NCI-H82 (cell line): ENCODE measurements around the gene CAPSL.
"Not testable (repeated sequence)": the region's sequence is repeated elsewhere in the genome, so short reads cannot be mapped to it uniquely, and the experiment has no call there.

Experiments
- DNase-seq: peaks from one replicate; lab custom pipeline; 2025; lab: John Stamatoyannopoulos, UW

CAPSL gene

GRCh38 chr5:35904443-35905132, 33.8 kb downstream of the CAPSL start:
- DNase-seq, result no peak

DNA sequence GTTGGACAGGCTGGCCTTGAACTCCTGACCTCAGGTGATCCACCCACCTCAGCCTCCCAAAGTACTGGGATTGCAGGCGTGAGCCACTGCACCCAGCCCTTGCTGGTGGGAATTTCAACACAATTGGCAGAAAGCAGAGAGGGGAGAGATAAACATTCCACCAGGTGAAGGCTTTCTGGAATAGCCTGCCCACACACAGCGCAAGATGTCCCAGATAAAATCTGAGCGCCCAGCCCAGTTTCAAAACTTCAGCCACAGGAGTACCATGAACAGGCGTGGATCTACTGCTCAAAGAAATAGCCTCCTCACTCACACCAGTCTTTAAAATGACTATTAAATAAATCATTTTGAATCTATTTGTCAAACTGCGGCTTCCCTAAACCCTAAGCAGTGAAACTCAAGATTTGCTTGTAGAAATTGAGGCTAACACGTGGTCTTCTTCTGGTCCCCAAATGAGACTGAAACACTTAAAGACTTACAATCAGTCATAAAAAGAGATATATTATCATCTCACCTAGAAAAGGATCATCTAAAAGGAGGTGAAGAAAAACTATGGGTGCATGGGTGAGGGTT, 34.7 kb downstream of the CAPSL start:
- no peak for DNase-seq

GRCh38 chr5:35902046-35902672, 36.3 kb downstream of the CAPSL start:
- DNase-seq, result no peak

GRCh38 chr5:35900972-35901695, 37.3 kb downstream of the CAPSL start:
- DNase-seq, result no peak

- DNase-seq, result no peak
These were observed 38.6 kb downstream of the CAPSL start for GRCh38 chr5:35899800-35900199.

- DNase-seq, result no peak
These were observed 39.3 kb downstream of the CAPSL start for GRCh38 chr5:35898952-35899660.

DNA sequence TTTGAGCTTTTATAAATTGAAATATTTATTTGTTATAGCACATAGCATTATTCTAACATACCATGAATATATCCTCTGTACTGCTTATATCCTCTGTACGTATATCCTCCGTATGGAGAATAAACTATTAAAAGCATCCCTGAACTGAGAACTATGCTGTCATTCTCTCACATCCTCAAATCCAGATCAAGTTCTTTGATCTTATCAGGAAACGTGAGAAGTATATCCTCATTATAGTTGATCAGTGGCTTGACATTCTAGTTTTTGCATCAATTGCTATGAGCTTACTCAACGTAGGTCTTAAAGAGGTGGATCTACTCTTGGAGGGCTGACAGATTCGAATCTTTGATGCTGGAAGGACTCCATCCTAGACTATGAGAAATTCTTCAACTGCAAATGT, 44.3 kb downstream of the CAPSL start:
- DNase-seq, result no peak

DNA sequence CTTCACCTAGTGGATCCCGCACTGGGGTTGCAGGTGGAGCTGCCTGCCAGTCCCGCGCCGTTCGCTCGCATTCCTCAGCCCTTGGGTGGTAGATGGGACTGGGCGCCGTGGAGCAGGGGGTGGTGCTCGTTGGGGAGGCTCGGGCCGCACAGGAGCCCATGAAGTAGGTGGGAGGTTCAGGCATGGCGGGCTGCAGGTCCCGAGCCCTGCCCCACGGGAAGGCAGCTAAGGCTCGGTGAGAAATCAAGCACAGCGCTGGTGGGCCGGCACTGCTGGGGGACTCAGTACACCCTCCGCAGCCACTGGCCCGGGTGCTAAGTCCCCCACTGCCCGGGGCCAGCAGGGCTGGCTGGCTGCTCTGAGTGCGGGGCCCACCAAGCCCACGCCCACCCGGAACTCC, 45.6 kb downstream of the CAPSL start:
- not testable (repeated sequence) for DNase-seq

GRCh38 chr5:35890021-35891020, 48.1 kb downstream of the CAPSL start:
- DNase-seq, result no peak

DNA sequence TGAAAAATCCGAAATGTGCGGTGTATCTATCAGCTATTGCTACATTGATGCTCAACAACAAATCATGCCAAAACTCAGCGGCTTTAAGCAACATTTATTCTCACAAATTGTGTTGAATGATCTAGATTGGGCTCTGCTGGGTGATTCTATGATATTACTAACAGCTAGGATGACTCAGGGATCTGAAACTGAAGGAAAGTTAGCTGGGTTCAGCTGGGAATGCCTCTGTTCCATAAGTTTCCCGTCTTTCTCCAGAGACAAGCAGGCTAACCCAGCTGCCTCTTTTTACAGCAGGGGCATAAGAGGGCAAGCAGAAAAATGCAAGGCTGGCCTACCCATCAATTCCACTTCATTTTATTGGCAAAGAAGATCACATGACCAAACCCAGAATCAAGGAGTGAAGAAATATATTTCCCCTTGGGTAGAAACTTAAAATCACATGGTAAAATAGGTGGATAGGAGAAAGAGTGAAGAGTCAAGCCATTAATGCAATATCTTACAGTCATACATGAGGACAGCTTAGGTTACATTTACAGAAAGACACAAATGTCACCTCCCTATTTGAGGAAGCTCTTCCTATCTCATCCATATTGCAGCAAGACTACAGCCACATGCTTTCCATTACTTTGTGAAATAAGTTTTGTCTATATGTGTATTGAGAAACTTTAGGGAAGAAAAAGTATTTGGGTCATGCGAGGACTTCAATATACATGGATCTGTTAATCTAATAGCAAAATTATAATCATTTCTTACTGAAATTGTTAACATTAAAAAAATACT, 50.9 kb downstream of the CAPSL start:
- DNase-seq, result no peak

- DNase-seq, result no peak
These were observed 52.0 kb downstream of the CAPSL start for GRCh38 chr5:35886381-35886780.

DNA sequence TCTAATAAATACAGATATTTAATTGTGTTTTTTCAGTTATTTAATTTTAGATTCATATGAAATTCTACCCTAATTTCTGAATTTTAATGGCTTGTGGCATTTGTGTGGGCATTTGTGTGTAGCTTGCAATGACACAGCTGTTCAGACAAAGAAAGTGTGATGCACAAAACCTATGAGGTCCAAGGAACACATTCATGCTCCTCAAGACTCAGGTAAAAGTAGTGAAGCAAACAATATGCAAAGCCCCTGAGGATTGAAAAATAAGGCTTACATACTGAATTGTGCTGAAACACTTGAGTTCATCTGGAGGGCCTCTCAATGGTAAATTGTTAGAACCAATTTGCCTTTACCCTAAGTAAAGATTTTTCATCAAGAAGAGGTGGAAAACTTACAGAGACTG, 53.6 kb downstream of the CAPSL start:
- DNase-seq, result no peak

GRCh38 chr5:35884191-35884769, 54.1 kb downstream of the CAPSL start:
- no peak for DNase-seq

- no peak for DNase-seq
These were observed 56.7 kb downstream of the CAPSL start for GRCh38 chr5:35881758-35882157.

- no peak for DNase-seq
These were observed 58.3 kb downstream of the CAPSL start for GRCh38 chr5:35880156-35880555.

GRCh38 chr5:35879649-35880048, 58.8 kb downstream of the CAPSL start:
- no peak for DNase-seq

- DNase-seq, result no peak
These were observed 59.3 kb downstream of the CAPSL start for GRCh38 chr5:35879096-35879495.

GRCh38 chr5:35878079-35878478, 60.3 kb downstream of the CAPSL start:
- DNase-seq, result no peak

- DNase-seq, result no peak
These were observed 60.8 kb downstream of the CAPSL start for GRCh38 chr5:35877655-35878054.

- no peak for DNase-seq
These were observed 61.5 kb downstream of the CAPSL start for GRCh38 chr5:35876922-35877321.
